ENCODE results near the gene EML6. TPM values are rescaled to one million over a fixed set of nuclear protein-coding genes. Genes with fewer than 3 reads are reported as not detected.

Gene EML6
- polyA plus RNA-seq, 1 of the 3 experiments (the other 2 are of a cell fraction) = 1.1 TPM

GRCh38 chr2:54791831-54792230 is 68.4 kb downstream of the EML6 start:
- Histone ChIP-seq H3K27me3 (ENCODE audit: insufficient read depth) (no peaks in the 10 kb centered on the region), H3K27ac (ENCODE audit: low read depth in 2 of 2, low read length in 1 of 2) (no peak overlapping the region; a peak in 1 of 4 replicates), H3K9me2 (no peaks in the 10 kb centered on the region), H3K4me1 (ENCODE audit: control insufficient read depth in 1 of 2, insufficient read depth in 2 of 2, low read depth in 1 of 2, low read length in 1 of 2) (peaks cover 0 to 6% of the 10 kb centered on the region in 2 experiments; a peak in 1 of 4 replicates), H3K9me3 (no peaks in the 10 kb centered on the region), H3F3A (replicated peaks; ENCODE audit: insufficient read depth) (no peaks in the 10 kb centered on the region), H3K79me2 (ENCODE audit: insufficient read depth) (no peaks in the 10 kb centered on the region), H3K4me3 (ENCODE audit: low read depth in 2 of 2, low read length in 1 of 2) (no peak overlapping the region), H3K9ac (no peak overlapping the region), H2AFZ (ENCODE audit: low read depth) (no peak overlapping the region), H3K4me2 (no peak overlapping the region), H3K36me3 (replicated peaks in 1 of 2; ENCODE audit: control insufficient read depth in 1 of 2, insufficient read depth in 2 of 2, low read length in 1 of 2) (no peaks in the 10 kb centered on the region), H4K20me1 (ENCODE audit: insufficient read depth) (no peaks in the 10 kb centered on the region)
- 85% methylated on average over 3 of the region's 3 CpGs for WGBS (ENCODE audit: low lambda C conversion rate)
- CTCF ChIA-PET = interaction anchor here (1.0 to 1.2 kb wide), 2 partner anchors 12 to 18 kb away, joined by 3 read pairs; no protein-coding TSS in a partner anchor
- TF ChIP-seq FOSL2 (IDR thresholded peaks at IDR 0.05; ENCODE audit: borderline replicate concordance, low read depth) (no peak), YY1 (IDR thresholded peaks at IDR 0.05; ENCODE audit: low read depth) (no peak), MXI1 (IDR thresholded peaks at IDR 0.05; ENCODE audit: low read depth, low read length) (no peak), TEAD4 (IDR thresholded peaks at IDR 0.05; ENCODE audit: borderline replicate concordance, insufficient read depth) (no peak), GABPA (IDR thresholded peaks at IDR 0.05; ENCODE audit: low read depth) (no peak), USF1 (IDR thresholded peaks at IDR 0.05; ENCODE audit: borderline replicate concordance, low read depth) (no peak), NRF1 (IDR thresholded peaks at IDR 0.05; ENCODE audit: low read depth, low read length) (no peak), CHD2 (IDR thresholded peaks at IDR 0.05; ENCODE audit: low read length, partially characterized antibody) (no peak), GATA2 (CRISPR knock-in tag; IDR thresholded peaks at IDR 0.05) (no peak), POLR2AphosphoS5 (IDR thresholded peaks at IDR 0.05; ENCODE audit: low read depth, low read length) (no peak), EZH2phosphoT487 (IDR thresholded peaks at IDR 0.05; ENCODE audit: borderline replicate concordance, low read depth) (no peak), MEF2A (IDR thresholded peaks at IDR 0.05; ENCODE audit: borderline replicate concordance, low read depth) (no peak), NFIC (IDR thresholded peaks at IDR 0.05; ENCODE audit: borderline replicate concordance) (no peak), CTCF (IDR thresholded peaks at IDR 0.05) (no peak), TCF12 (IDR thresholded peaks at IDR 0.05) (no peak), ELF1 (IDR thresholded peaks at IDR 0.05) (no peak)
- TF ChIP-seq, protein P1, sequence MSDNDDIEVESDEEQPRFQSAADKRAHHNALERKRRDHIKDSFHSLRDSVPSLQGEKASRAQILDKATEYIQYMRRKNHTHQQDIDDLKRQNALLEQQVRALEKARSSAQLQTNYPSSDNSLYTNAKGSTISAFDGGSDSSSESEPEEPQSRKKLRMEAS (IDR thresholded peaks at IDR 0.05; ENCODE audit: low read depth) = no peak
- TF ChIP-seq, protein P2, sequence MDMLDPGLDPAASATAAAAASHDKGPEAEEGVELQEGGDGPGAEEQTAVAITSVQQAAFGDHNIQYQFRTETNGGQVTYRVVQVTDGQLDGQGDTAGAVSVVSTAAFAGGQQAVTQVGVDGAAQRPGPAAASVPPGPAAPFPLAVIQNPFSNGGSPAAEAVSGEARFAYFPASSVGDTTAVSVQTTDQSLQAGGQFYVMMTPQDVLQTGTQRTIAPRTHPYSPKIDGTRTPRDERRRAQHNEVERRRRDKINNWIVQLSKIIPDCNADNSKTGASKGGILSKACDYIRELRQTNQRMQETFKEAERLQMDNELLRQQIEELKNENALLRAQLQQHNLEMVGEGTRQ (IDR thresholded peaks at IDR 0.05; ENCODE audit: borderline replicate concordance, low read depth, low read length) = no peak
- no peak for DNase-seq
- POLR2A ChIA-PET = no interaction called here

Measured in SK-N-SH (cell line).